Neural crest cell (in vitro differentiated cells): Measurements from ENCODE around the gene ZBTB20. TPM values are rescaled to one million over a fixed set of nuclear protein-coding genes. Genes with fewer than 3 reads are reported as not detected.

Source experiments
- DNase-seq: peaks from one replicate; pipeline ENCODE4 v3.0.0; 2021; ENCODE audit warnings: low read depth, mixed read lengths, low spot score
- H3K27ac Mint-ChIP-seq: one replicate; pipeline ENCODE4 v1.8.0; 2021; ENCODE audit warnings: mild to moderate bottlenecking, mixed read lengths; ENCODE audit not compliant: unreplicated experiment
- H3K27me3 Mint-ChIP-seq: 2 replicates; pipeline ENCODE4 v1.8.0; 2021; ENCODE audit warnings: low read depth, mild to moderate bottlenecking, mixed read lengths
- H3K36me3 Mint-ChIP-seq: 2 replicates; pipeline ENCODE4 v1.8.0; 2021; ENCODE audit warnings: low read depth, mild to moderate bottlenecking, mixed read lengths
- H3K4me1 Mint-ChIP-seq: 2 replicates; pipeline ENCODE4 v1.8.0; 2021; ENCODE audit warnings: mixed read lengths
- H3K4me3 Mint-ChIP-seq: one replicate; pipeline ENCODE4 v1.8.0; 2021; ENCODE audit warnings: mild to moderate bottlenecking, mixed read lengths
- H3K9me3 Mint-ChIP-seq: 2 replicates; pipeline ENCODE4 v1.8.0; 2021; ENCODE audit warnings: mixed read lengths
- total RNA-seq: library from RNA; stranded (reverse); gene quantifications from 2 replicates; pipeline ENCODE4 v1.2.1, GENCODE V29; 2021
- TF ChIP-seq, protein P1 (sequence below): fragments of 200-600 bp; sonication (generic); conservative IDR thresholded peaks from 2 replicates; pipeline ENCODE4 v1.5.0; 2021; ENCODE audit warnings: antibody characterized with exemption, mild to moderate bottlenecking

Gene ZBTB20
- total RNA-seq, 1 donor from 2014 or later: 12.4 TPM

DNA sequence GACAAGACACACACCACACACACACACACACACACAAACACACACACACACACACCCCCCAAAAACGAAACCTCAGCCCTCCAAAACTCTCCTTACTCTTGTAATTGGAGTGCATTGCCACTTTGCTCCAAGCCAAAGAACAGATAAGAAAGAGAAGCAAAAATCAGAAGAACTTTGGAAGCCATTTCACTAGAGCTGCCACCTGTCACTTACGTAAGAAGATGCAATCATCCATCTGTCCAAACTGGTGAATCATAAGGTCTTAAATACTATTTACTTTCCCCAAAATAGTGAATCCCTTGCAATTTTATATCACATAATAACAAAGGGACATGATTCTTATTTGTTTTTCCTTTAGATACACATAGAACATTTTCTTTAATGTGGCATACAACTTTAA lies 285.4 kb downstream of the ZBTB20 start:
- no peaks in the 10 kb centered on the region for H3K9me3 Mint-ChIP-seq
- TF ChIP-seq, protein P1, sequence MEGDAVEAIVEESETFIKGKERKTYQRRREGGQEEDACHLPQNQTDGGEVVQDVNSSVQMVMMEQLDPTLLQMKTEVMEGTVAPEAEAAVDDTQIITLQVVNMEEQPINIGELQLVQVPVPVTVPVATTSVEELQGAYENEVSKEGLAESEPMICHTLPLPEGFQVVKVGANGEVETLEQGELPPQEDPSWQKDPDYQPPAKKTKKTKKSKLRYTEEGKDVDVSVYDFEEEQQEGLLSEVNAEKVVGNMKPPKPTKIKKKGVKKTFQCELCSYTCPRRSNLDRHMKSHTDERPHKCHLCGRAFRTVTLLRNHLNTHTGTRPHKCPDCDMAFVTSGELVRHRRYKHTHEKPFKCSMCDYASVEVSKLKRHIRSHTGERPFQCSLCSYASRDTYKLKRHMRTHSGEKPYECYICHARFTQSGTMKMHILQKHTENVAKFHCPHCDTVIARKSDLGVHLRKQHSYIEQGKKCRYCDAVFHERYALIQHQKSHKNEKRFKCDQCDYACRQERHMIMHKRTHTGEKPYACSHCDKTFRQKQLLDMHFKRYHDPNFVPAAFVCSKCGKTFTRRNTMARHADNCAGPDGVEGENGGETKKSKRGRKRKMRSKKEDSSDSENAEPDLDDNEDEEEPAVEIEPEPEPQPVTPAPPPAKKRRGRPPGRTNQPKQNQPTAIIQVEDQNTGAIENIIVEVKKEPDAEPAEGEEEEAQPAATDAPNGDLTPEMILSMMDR: no peak
- H3K27ac Mint-ChIP-seq: no peak overlapping the region
- DNase-seq: no peak
- peaks cover 10% of the 10 kb centered on the region for H3K4me1 Mint-ChIP-seq
- H3K4me3 Mint-ChIP-seq: no peak overlapping the region
- H3K27me3 Mint-ChIP-seq: no peaks in the 10 kb centered on the region
- H3K36me3 Mint-ChIP-seq: no peaks in the 10 kb centered on the region

DNA sequence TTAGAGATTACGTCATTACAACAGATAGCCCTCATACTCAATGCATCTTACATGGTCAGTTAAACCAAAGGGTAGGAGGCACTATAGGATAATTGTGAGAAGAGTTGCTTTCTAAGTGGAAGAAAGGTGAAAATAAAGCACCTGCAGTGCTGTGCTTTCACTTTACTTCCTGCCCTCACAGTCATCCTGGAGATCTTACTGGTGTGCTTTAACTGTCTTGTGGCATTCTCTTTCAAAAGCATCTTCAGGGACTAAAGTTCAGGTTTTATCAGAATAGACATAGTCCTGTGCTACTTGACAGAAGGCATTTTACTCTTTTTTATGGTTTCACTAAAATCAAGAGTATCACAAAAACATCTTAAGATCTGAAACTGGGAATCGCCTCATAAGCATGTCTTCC lies 286.6 kb downstream of the ZBTB20 start:
- Mint-ChIP-seq H3K4me1 (peaks cover 10% of the 10 kb centered on the region), H3K36me3 (no peaks in the 10 kb centered on the region), H3K27ac (no peak overlapping the region), H3K27me3 (no peaks in the 10 kb centered on the region), H3K9me3 (no peaks in the 10 kb centered on the region), H3K4me3 (no peak overlapping the region)
- TF ChIP-seq, protein P1: no peak
- DNase-seq: no peak

DNA sequence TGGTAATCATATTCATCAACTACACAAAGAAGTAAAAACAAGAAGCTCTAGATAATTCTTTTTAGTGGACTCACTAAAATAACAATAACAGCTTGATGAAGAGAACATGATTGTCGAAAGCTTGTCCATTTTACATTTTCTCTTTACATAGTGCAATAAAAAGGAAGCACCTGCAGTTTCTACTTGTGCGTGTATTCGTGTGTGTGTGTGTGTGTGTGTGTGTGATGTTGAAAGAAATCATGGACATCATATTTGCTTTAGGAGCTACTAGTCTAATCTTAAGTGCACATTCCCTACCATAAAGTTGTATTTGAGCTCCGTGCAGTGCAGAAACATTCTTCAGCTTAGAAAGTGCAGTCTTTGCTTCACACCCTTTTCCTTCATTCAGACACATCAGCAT lies 288.8 kb downstream of the ZBTB20 start:
- TF ChIP-seq, protein P1: no peak
- H3K4me1 Mint-ChIP-seq: peaks cover 10% of the 10 kb centered on the region
- no peak overlapping the region for H3K27ac Mint-ChIP-seq
- H3K27me3 Mint-ChIP-seq: no peaks in the 10 kb centered on the region
- H3K36me3 Mint-ChIP-seq: no peaks in the 10 kb centered on the region
- H3K9me3 Mint-ChIP-seq: no peaks in the 10 kb centered on the region
- no peak overlapping the region for H3K4me3 Mint-ChIP-seq
- DNase-seq: no peak

DNA sequence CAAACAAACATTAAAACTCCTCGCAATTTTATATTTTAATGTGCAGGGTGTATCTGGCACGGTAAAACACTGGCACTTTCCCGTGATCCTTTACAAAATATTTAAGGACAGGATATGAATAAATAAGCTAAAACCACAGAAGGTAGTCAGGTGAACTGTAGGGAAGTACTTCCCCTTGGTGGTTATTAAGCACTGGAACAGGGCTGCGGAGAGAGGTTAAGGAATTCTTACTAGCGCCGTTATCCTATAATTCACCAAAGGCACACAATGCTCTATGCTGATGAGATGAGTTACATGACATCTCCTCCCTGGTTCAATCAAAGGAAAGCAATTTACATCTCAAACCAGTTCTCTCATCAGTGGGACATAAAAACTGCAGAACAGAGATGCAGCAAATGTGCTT lies 289.8 kb downstream of the ZBTB20 start:
- Mint-ChIP-seq H3K4me1 (peaks cover 10% of the 10 kb centered on the region), H3K9me3 (no peaks in the 10 kb centered on the region), H3K27me3 (no peaks in the 10 kb centered on the region), H3K36me3 (no peaks in the 10 kb centered on the region), H3K27ac (no peak overlapping the region), H3K4me3 (no peak overlapping the region)
- TF ChIP-seq, protein P1: no peak
- no peak for DNase-seq

DNA sequence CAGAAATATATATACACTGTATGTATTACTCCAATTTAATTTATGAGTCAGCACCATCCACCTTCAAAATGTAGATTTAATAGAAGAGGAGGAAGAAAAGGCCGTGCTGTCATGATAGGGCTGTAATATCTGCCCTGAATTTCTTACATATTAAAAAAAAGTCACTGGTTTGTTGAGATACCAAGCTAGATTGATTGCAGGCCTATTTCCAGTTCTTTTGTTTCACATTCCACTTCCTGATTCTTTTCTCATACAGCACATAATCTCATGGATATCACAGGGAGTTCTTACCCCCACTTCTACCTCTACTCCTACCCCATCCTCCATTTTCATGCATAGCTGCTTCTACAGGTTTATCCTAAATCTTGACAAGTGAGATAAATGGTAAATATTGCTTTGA lies 290.3 kb downstream of the ZBTB20 start:
- Mint-ChIP-seq H3K36me3 (no peaks in the 10 kb centered on the region), H3K27me3 (no peaks in the 10 kb centered on the region), H3K9me3 (no peaks in the 10 kb centered on the region), H3K4me1 (peaks cover 10% of the 10 kb centered on the region), H3K27ac (no peak overlapping the region), H3K4me3 (no peak overlapping the region)
- TF ChIP-seq, protein P1: no peak
- no peak for DNase-seq

DNA sequence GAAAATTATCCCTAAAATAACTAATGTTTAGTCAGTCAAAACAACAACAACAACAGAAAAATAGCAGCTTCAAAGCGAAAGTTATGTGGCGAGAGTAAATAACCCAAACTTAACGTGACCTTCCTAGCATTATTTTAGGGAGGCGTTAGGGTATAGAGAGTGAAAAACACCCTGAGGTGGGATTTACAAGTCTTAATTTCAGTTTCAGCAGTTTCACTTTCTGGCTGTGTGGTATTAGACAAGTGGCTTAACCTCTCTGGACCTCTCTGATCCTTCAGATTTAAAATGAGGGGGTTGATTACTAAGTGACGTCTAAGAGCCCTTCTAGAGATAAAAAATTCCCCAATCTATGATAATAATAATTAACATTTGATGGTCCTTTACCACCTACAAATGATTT lies 291.2 kb downstream of the ZBTB20 start:
- Mint-ChIP-seq H3K27ac (no peak overlapping the region), H3K4me3 (no peak overlapping the region), H3K27me3 (no peaks in the 10 kb centered on the region), H3K9me3 (no peaks in the 10 kb centered on the region), H3K4me1 (peaks cover 10% of the 10 kb centered on the region), H3K36me3 (no peaks in the 10 kb centered on the region)
- DNase-seq: no peak
- TF ChIP-seq, protein P1: no peak
